DMS114 treated with DMSO at 0.1 percent for 48 hours (cell line): ENCODE data around the gene HOXD13.

Source experiments
- DNase-seq: peaks from one replicate; lab custom pipeline; 2025; ENCODE audit not compliant: unreplicated experiment; lab: John Stamatoyannopoulos, UW

The HOXD13 gene

GRCh38 chr2:176130957-176131847, 38.7 kb downstream of the HOXD13 start:
- no peak for DNase-seq

GRCh38 chr2:176131848-176132158, 39.3 kb downstream of the HOXD13 start:
- DNase-seq: no peak

GRCh38 chr2:176132205-176133171, 40.0 kb downstream of the HOXD13 start:
- no peak for DNase-seq

GRCh38 chr2:176133389-176133788, 40.9 kb downstream of the HOXD13 start:
- DNase-seq: no peak

- no peak for DNase-seq
Observed at GRCh38 chr2:176134035-176134434, 41.5 kb downstream of the HOXD13 start.

DNA sequence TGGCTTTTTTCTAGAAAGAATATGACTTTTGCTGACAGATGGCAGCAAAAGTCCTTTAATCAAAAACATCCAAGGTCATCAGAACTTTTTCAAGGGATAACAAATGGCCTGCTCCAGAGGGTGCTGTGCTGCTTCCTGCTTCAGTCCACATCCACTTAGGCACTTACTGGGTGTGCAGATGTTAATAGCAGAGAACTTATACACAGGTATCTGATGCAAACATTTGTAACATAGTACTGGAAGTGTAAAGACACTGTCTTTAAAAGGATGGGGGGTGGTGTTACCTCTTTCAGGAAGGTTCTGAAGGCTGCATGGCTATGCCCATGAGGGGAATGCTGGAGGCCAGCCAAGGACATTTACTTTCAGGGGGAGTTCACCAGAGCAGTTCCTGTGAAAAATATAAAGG, 42.5 kb downstream of the HOXD13 start:
- DNase-seq: peak; percentile 17

- DNase-seq: no peak
Observed at GRCh38 chr2:176136374-176137251, 44.1 kb downstream of the HOXD13 start.

GRCh38 chr2:176137252-176137580, 44.7 kb downstream of the HOXD13 start:
- DNase-seq: no peak

GRCh38 chr2:176137906-176138305, 45.4 kb downstream of the HOXD13 start:
- DNase-seq: no peak

- DNase-seq: no peak
Observed at GRCh38 chr2:176138526-176138922, 46.0 kb downstream of the HOXD13 start.

DNA sequence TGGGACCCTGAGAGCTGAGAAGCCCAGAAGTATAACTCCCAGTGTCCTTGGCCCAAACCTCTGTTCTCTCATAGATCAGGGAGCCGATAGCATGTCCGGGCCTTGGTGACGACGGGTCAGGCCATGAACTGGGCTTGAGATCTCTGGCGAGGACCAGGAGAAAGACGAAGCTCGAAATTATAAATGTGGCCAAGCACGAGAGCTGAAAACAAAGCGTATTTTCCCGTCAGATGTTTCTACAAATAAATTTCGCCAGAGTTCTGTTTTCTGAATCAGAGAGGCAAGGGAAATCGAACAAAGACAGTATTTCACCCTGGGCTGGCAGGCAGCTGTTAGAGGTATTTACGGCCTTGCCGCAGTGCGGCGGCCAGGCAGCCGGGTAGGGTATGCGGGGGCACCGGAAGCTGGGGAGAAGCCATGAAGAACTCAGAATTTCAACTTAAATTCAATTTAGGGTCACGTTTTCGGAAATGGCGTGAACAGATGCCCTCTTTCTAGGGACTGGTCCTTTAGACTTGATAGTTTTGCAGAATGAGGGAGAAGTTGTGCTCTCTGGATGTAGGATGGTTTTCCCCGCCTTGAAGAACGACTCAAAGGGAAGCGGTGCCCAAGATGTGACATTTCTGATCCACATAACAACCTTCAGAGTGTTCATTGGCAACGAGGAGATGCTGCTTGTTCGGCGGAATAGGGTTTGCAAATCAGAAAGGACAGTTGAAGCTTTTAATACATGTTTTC, 46.6 kb downstream of the HOXD13 start:
- DNase-seq: no peak

DNA sequence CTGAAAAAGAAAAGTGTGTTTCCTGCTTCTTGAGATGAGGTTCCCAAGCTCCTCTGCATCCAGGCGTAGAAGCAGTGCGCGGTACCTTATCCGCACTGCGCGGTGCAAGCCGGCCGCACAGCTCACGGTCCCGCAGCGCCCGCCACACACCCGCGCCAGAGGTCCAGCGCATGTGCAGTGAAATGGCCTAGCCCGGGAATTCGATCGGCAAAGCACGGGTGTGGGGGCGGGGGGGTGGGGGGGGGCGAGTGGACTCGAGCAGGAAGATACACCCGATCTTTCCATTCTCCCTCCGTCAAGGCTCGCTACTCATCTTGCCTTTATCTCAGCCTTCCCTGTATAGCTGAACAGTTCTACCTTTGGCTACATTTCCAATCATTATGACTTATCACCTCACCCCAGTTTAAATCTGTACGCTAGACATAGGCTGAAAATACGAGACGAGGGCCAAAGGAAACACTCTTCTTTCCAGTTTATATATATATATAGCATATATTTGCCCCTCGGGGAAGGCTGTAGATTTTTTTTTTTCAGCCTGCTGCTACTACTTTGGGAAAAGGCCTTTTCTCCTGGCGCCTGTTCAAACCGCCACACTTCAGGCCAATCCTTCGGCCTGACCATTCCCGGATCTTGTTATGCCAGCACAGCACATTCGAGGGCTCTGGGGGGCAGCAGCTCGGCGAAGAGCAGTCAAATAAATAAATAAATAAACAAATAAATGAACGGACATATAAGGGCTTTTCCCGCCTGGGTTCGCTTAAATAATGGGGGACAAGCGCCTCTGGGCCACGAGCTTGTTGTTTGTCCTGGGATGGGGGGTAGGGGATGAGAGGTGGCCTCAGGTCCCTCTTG, 47.4 kb downstream of the HOXD13 start:
- DNase-seq: no peak

DNA sequence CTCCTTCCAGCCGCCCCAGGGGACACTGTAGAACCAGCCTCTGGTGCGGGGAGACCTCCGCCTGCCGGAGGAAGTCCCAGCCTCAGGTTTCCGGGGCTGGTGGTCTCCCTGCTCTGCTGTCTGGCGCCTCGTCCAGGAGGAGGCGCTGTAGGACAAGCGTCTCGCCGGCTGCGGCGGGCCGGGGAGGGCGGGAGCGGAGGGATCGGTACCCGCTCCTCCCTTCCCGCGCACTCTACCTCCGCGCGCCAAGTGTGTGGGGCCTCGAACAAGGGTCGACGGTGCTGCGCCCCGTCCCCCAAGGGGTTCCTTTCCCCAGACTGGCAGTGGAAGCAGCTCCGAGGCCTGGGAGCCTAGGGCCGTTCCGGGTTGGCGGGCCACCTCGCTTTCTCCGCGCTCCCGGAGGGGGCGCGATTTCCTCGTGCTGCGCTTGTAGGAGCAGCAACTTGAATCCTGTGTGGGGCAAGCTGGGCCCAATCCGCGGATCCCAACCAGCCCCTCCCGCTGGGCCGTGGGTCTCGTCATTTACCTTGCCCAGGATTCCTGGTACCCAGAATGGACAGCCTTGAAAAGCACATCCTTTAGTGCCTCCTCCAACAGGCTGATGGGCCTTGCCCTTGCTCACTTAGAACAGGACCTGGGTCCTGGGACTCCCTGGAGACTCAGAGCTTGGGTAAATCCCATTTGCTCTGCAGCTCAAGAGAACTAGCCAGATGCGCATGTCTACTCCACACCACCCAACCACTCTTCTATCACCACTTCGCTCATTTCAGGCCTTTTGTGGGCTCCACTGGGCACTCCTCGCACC, 48.2 kb downstream of the HOXD13 start:
- no peak for DNase-seq

GRCh38 chr2:176142281-176142680, 49.8 kb downstream of the HOXD13 start:
- DNase-seq: no peak
